Measurements from ENCODE around the gene IFT74. TPM values are rescaled to one million over a fixed set of nuclear protein-coding genes. Genes with fewer than 3 reads are reported as not detected.

IFT74 gene
- total and polyA plus RNA-seq, 2 of the 13 experiments (the other 11 are each of a cell fraction or from before 2014, with no cell fraction given): 4.2 to 12.3 TPM

- TF ChIP-seq REST (IDR thresholded peaks at IDR 0.05; ENCODE audit: borderline replicate concordance in 1 of 2, low read depth in 1 of 2, low read length in 2 of 2): 0 out of 4 replicates have a peak, but pooled peaks of 1 of the 2 experiments have one; percentile 5
- no peak for TF ChIP-seq MEIS1 (CRISPR knock-in tag; IDR thresholded peaks at IDR 0.05; ENCODE audit: borderline replicate concordance)
- TF ChIP-seq ZNF687 (CRISPR knock-in tag; IDR thresholded peaks at IDR 0.05): peak; percentile 84
- no peak for TF ChIP-seq ELK4 (CRISPR knock-in tag; IDR thresholded peaks at IDR 0.05; ENCODE audit: borderline replicate concordance)
- TF ChIP-seq AGO1 (IDR thresholded peaks at IDR 0.05; ENCODE audit: low read depth, low read length, poor library complexity, severe bottlenecking): no peak
- TF ChIP-seq ISX (CRISPR knock-in tag; conservative IDR thresholded peaks at IDR 0.05): no peak
- no peak for TF ChIP-seq ZNF549 (CRISPR knock-in tag; IDR thresholded peaks at IDR 0.05)
- TF ChIP-seq ZMYM2 (CRISPR knock-in tag; IDR thresholded peaks at IDR 0.05): no peak; the same call in 1 of the 2 replicates
- no peak for TF ChIP-seq PRPF4 (IDR thresholded peaks at IDR 0.05; ENCODE audit: low read depth, low read length, poor library complexity, severe bottlenecking)
- TF ChIP-seq ZNF496 (CRISPR knock-in tag; IDR thresholded peaks at IDR 0.05; ENCODE audit: insufficient replicate concordance): no peak
- TF ChIP-seq THAP11 (CRISPR knock-in tag; IDR thresholded peaks at IDR 0.05): peak; percentile 84
- no peak for TF ChIP-seq MATR3 (CRISPR knock-in tag; IDR thresholded peaks at IDR 0.05)
- no peak for TF ChIP-seq PHB2 (IDR thresholded peaks at IDR 0.05; ENCODE audit: partially characterized antibody)
- TF ChIP-seq ZNF432 (CRISPR knock-in tag; IDR thresholded peaks at IDR 0.05; ENCODE audit: borderline replicate concordance): no peak
- no peak for TF ChIP-seq ZNF672 (CRISPR knock-in tag; IDR thresholded peaks at IDR 0.05)
- TF ChIP-seq SMAD1 (CRISPR knock-in tag; IDR thresholded peaks at IDR 0.05; ENCODE audit: borderline replicate concordance, low read depth): no peak
- peak; percentile 65; the same call in 1 of the 2 replicates for TF ChIP-seq NRL (CRISPR knock-in tag; IDR thresholded peaks at IDR 0.05; ENCODE audit: borderline replicate concordance)
- no peak for TF ChIP-seq HNRNPK (IDR thresholded peaks at IDR 0.05; ENCODE audit: low read depth, low read length, poor library complexity, severe bottlenecking)
- no peak for TF ChIP-seq ZNF326 (CRISPR knock-in tag; IDR thresholded peaks at IDR 0.05; ENCODE audit: borderline replicate concordance)
Observed at GRCh38 chr9:26955921-26956859, at the start of gene IFT74 (continued).

Data from HepG2 (cell line).